Neural cell (in vitro differentiated cells): ENCODE measurements around the gene SLC6A20. TPM values are rescaled to one million over a fixed set of nuclear protein-coding genes. Genes with fewer than 3 reads are reported as not detected.

Experiments used
- H2AFZ ChIP-seq: fragments of 200-600, 300-800 bp; sonication (generic), shearing (Covaris generic); 2 replicates; pipeline ENCODE4 v1.6.0; 2014; ENCODE audit warnings: low read depth, mild to moderate bottlenecking, antibody characterized with exemption, low read length, moderate library complexity
- H3F3A ChIP-seq: fragments of 200-600 bp; shearing (Covaris generic); 2 replicates; pipeline ENCODE4 v1.6.1; 2016; ENCODE audit warnings: mild to moderate bottlenecking, moderate library complexity, mixed read lengths, antibody characterized with exemption, low read length; ENCODE audit not compliant: insufficient read depth, poor library complexity, severe bottlenecking
- H3K27ac ChIP-seq: fragments of 200-600, 300-800 bp; sonication (generic), shearing (Covaris generic); 2 replicates; pipeline ENCODE4 v1.5.1; 2014; ENCODE audit warnings: mild to moderate bottlenecking, low read length, moderate library complexity
- H3K27me3 ChIP-seq: fragments of 300-800, 200-600 bp; sonication (generic), shearing (Covaris generic); 2 replicates; pipeline ENCODE4 v1.6.0; 2014; ENCODE audit warnings: mild to moderate bottlenecking, low read depth, low read length, moderate library complexity; ENCODE audit not compliant: insufficient read depth
- H3K36me3 ChIP-seq: fragments of 300-800, 200-600 bp; sonication (generic), shearing (Covaris generic); 2 replicates; pipeline ENCODE4 v1.5.1; 2014; ENCODE audit warnings: mild to moderate bottlenecking, antibody characterized with exemption, low read length, moderate library complexity; ENCODE audit not compliant: insufficient read depth
- H3K4me2 ChIP-seq: fragments of 300-800, 200-600 bp; sonication (generic), shearing (Covaris generic); 2 replicates; pipeline ENCODE4 v1.6.0; 2014; ENCODE audit warnings: mild to moderate bottlenecking, low read length
- H3K4me3 ChIP-seq: fragments of 300-800, 200-600 bp; sonication (generic), shearing (Covaris generic); 2 replicates; pipeline ENCODE4 v1.5.1; 2014; ENCODE audit warnings: mild to moderate bottlenecking, low read length, moderate library complexity
- H3K79me2 ChIP-seq: fragments of 200-600 bp; shearing (Covaris generic); replicated peaks from 2 replicates; pipeline ENCODE4 v1.6.0; 2014; ENCODE audit warnings: mild to moderate bottlenecking, low read length, moderate library complexity; ENCODE audit not compliant: insufficient read depth
- H3K9ac ChIP-seq: fragments of 300-800, 200-600 bp; sonication (generic), shearing (Covaris generic); 2 replicates; pipeline ENCODE4 v1.6.1; 2016; ENCODE audit warnings: mild to moderate bottlenecking, low read length, mixed read lengths
- H3K9me2 ChIP-seq: fragments of 200-600 bp; shearing (Covaris generic); 2 replicates; pipeline ENCODE4 v1.6.1; 2016; ENCODE audit warnings: mild to moderate bottlenecking, low read length, mixed read lengths; ENCODE audit not compliant: insufficient read depth
- H3K9me3 ChIP-seq: fragments of 200-600, 300-800 bp; sonication (generic), shearing (Covaris generic); 2 replicates; pipeline ENCODE4 v1.6.1; 2016; ENCODE audit warnings: mild to moderate bottlenecking, mixed run types, low read length, moderate library complexity, mixed read lengths
- H4K20me1 ChIP-seq: fragments of 200-600 bp; shearing (Covaris generic); 2 replicates; pipeline ENCODE4 v1.6.1; 2016; ENCODE audit warnings: mild to moderate bottlenecking, mixed run types; ENCODE audit not compliant: insufficient read depth
- CTCF ChIP-seq: fragments of 450-650 bp; IDR thresholded peaks from 2 replicates; pipeline ENCODE4 v1.5.1; 2014; ENCODE audit warnings: antibody characterized with exemption, mild to moderate bottlenecking, moderate library complexity; ENCODE audit not compliant: poor library complexity, severe bottlenecking
- EP300 ChIP-seq: fragments of 450-650 bp; conservative IDR thresholded peaks from 2 replicates; pipeline ENCODE4 v1.6.1; 2014; ENCODE audit warnings: antibody characterized with exemption, mild to moderate bottlenecking, moderate library complexity; ENCODE audit not compliant: poor library complexity, severe bottlenecking
- EZH2 ChIP-seq: fragments of 200-600, 300-800 bp; shearing (Covaris generic), sonication (generic); IDR thresholded peaks from 2 replicates; pipeline ENCODE4 v1.6.1; 2014; ENCODE audit warnings: antibody characterized with exemption, low read length, borderline replicate concordance, mild to moderate bottlenecking; ENCODE audit not compliant: insufficient read depth, poor library complexity, severe bottlenecking
- MXI1 ChIP-seq: fragments of 450-650 bp; conservative IDR thresholded peaks from 2 replicates; pipeline ENCODE4 v1.6.1; 2014; ENCODE audit warnings: antibody characterized with exemption, mild to moderate bottlenecking; ENCODE audit not compliant: poor library complexity, severe bottlenecking
- POLR2AphosphoS5 ChIP-seq: IDR thresholded peaks from 2 replicates; pipeline ENCODE4 v1.6.1; 2012
- RAD21 ChIP-seq: fragments of 450-650 bp; conservative IDR thresholded peaks from 2 replicates; pipeline ENCODE4 v1.6.1; 2014; ENCODE audit warnings: antibody characterized with exemption, mild to moderate bottlenecking, moderate library complexity
- REST ChIP-seq: IDR thresholded peaks from 2 replicates; pipeline ENCODE4 v1.6.1; 2012; ENCODE audit warnings: borderline replicate concordance
- SMC3 ChIP-seq: fragments of 450-650 bp; conservative IDR thresholded peaks from 2 replicates; pipeline ENCODE4 v1.6.1; 2014; ENCODE audit warnings: antibody characterized with exemption, mild to moderate bottlenecking, moderate library complexity; ENCODE audit not compliant: poor library complexity
- TAF1 ChIP-seq: IDR thresholded peaks from 2 replicates; pipeline ENCODE4 v1.6.1; 2012; ENCODE audit warnings: low read depth
- polyA plus RNA-seq: library from polyadenylated mRNA; depleted of rRNA; stranded (reverse); fragments of >200 nt; gene quantifications from 2 replicates; pipeline ENCODE4 v1.2.3, GENCODE V29; 2014

Gene SLC6A20
- polyA plus RNA-seq, 1 donor from 2014 or later: not detected

GRCh38 chr3:45798034-45798433 lies 1.7 kb upstream of the SLC6A20 start:
- Histone ChIP-seq H3K36me3 (no peaks in the 10 kb centered on the region), H3K27me3 (peaks cover 50% of the 10 kb centered on the region), H3K9me3 (no peaks in the 10 kb centered on the region), H3K27ac (no peak overlapping the region), H3F3A (no peaks in the 10 kb centered on the region), H3K79me2 (no peaks in the 10 kb centered on the region), H2AFZ (no peak overlapping the region), H3K9me2 (no peaks in the 10 kb centered on the region), H4K20me1 (no peaks in the 10 kb centered on the region), H3K4me2 (no peak overlapping the region), H3K9ac (no peak overlapping the region), H3K4me3 (no peak overlapping the region)
- no peak for TF ChIP-seq EZH2
- TF ChIP-seq EP300: no peak
- TF ChIP-seq SMC3: no peak
- TF ChIP-seq MXI1: no peak
- TF ChIP-seq TAF1: no peak
- TF ChIP-seq POLR2AphosphoS5: no peak
- TF ChIP-seq RAD21: no peak
- no peak for TF ChIP-seq CTCF

- Histone ChIP-seq H3K27ac (no peak overlapping the region), H3K4me2 (no peak overlapping the region), H3K79me2 (no peaks in the 10 kb centered on the region), H4K20me1 (no peaks in the 10 kb centered on the region), H3K27me3 (peaks cover 50% of the 10 kb centered on the region), H2AFZ (no peak overlapping the region), H3K9me2 (no peaks in the 10 kb centered on the region), H3K4me3 (peak overlapping the region; percentile 63), H3F3A (no peaks in the 10 kb centered on the region), H3K9ac (no peak overlapping the region), H3K9me3 (no peaks in the 10 kb centered on the region), H3K36me3 (no peaks in the 10 kb centered on the region)
- TF ChIP-seq SMC3: no peak
- TF ChIP-seq MXI1: no peak
- no peak for TF ChIP-seq TAF1
- no peak for TF ChIP-seq EP300
- no peak for TF ChIP-seq EZH2
- TF ChIP-seq CTCF: no peak
- TF ChIP-seq REST: no peak
- TF ChIP-seq POLR2AphosphoS5: no peak
- no peak for TF ChIP-seq RAD21
Observed at GRCh38 chr3:45796902-45797637, 734 bp upstream of the SLC6A20 start.
